HG03432 (cell line): ENCODE measurements around the gene PLXNA2.
A peak's percentile ranks its signal among the peaks of the same experiment; 100 is the strongest.

Source experiments
- ATAC-seq: cut with Tn5 transposase; IDR thresholded peaks from one replicate; pipeline ENCODE4 v1.9.1; 2021; ENCODE audit warnings: mild to moderate bottlenecking, moderate library complexity; ENCODE audit not compliant: unreplicated experiment

PLXNA2 gene

DNA sequence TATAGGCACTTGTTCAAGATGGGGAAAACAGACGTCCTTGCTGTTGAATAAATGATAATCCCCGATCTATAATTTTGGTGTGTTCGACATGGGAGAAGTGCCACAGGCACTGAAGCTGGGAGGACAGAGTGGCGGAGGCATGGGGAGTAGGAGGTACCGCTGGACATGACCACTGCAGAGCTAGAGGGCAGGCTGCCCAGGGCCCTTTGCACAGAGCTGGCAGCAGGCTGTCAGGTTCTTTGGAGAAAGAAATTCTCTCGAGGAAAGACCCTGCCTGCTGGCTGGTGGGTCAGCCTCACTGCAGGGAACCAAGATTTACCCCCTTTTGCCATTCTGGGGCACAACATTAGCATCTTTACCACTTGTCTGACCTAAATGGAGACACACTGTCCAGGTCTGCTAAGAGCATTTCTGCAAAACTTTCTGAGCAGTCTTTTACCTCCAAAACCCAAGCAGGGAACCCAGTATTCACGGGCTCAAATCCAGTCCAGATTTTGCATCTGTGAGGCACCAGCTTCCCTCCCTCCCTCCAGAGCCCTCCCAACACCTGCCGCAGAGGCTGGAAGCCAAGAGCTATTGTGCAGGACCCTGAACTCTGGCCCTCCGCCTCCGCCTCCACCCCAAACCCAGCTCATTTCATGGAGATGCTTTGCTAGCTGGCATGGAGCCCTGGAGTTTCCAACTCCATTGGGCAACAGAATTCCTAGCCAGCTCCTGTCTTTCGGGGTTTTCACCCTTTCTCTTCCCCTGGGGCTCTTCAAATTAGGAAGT lies 142.3 kb downstream of the PLXNA2 start:
- no peak for ATAC-seq

DNA sequence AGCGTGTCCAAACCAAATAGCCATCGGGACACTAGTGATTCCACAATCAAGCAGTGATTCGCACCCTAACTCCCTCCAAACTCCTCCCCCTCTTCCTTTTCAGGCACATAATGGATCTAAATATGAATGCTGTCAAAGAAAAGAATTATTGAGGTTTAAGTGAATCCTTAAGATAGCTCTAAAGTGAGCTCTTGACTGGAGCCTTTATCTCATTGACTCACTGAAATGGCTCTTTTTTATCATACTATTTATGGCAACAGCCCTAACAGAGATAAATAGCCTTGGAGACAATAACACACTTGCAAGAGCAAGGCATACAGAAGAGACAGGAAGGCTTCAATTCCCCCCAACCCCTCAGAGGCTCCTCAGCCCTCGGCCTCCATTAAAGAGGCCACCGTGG lies 143.3 kb downstream of the PLXNA2 start:
- ATAC-seq: no peak

- no peak for ATAC-seq
Measured at GRCh38 chr1:208100106-208100505, 144.1 kb downstream of the PLXNA2 start.

DNA sequence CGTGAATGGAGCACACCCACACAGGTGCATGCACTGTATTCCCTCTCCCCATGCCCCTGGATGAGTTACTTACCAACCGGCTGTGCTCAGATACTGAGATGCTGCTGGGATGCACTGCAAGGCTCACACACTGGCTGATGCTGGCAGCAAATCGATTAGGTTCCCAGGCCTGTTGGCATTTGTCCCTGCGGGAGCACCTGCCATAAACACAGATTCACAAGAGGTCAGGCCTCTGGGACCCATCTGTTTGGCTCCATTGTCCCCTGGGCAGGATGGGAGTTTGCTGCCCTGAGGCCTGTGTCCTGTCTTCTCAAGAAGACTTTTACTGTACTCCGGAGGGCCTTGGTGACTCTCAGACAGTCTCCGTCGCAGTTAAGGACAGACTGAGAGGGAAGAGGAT lies 145.4 kb downstream of the PLXNA2 start:
- ATAC-seq: no peak

GRCh38 chr1:208093754-208094719 lies 150.1 kb downstream of the PLXNA2 start:
- ATAC-seq: peak; percentile 69

DNA sequence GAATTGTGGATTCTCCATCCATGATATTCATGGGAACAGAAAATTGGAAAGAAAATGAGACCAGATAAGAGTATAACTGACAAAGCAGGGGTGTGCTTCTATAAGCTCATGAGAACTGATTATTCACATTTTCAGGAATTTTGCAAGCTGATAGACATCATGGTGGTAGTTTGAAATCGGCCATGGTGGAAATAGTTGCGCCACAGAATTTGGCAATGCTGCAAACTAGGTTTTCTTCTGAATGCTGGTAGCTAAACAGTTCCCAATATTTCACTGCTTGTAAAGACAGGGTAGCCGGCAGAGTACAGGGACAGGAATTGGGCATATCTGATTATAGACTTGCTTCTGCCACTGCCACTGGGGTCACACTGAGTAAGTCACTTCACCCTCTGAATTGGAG lies 151.1 kb downstream of the PLXNA2 start:
- ATAC-seq: no peak

DNA sequence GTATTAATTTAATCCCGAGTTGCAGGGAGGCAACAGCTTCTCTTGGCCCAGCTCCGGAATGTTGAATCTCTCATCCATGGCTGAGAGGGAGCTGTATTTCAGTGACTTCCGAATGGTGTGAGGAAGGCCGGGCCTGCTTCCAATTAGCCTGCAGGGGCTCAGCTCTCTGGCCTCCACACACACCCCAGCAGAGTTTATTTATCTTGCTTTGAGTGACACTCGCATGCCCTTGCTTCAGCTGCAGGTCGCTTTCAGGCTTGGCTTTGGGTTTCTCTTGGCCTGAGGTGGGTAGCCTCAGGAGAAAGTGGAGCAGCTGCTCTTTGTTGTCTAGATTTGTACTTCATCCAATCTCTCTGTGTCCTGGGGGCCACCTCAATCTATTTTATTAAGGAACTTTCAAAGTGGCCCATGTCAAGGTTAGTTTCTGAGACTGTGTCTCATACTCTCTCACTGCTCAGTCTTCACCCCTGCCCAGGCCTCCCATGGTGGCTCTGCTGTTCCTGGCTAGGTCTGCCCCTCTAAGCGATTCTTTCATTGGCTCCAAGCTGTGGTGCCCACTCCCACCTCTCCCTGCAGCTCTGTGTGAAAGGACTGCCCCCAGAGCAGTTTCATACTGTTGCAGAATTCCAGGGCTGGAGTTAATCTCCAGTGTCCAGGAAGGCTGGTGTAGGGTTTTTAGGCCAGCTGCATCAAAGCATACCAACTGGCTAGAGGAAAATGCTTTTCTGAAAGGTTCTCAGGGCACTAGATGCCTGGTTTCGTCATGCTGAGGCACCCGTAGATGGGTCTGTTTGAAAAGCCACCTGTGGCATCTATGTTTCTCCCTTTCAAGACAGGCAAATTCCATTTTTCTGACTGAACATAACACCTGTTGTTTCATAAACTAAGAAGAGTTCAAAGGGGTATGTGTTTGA lies 153.5 kb downstream of the PLXNA2 start:
- no peak for ATAC-seq

DNA sequence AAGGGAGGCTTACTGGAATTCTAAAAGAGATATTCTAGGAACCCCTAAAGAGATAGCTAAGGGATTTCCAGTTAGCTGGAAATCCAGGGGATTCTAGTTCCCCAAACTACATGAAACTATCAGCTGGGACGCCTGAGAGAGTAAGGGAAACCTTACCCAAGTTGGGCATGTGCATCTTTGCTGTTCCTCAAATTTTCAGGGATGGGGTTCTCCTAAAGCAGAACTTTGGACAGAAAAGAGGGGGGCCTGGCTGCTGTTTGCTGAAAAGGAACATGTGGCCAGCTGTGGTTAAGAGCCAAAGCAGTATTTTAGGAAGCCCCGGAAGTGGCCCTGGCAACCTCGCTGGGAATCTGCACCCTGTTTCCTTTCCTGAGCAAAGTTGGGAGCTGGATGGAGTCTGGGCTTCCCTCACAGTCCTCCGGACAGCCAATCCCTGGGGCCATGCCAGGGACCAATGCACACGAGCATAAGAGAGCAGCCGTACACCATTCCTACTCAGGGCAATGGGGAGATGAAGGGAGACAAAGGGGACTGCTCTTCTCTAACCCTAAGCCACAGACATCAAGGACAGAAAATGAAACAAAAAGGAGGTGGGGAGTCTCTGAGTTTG lies 154.3 kb downstream of the PLXNA2 start:
- ATAC-seq: no peak

GRCh38 chr1:208089149-208089548 lies 155.0 kb downstream of the PLXNA2 start:
- ATAC-seq: no peak

- no peak for ATAC-seq
Measured at GRCh38 chr1:208088319-208088718, 155.9 kb downstream of the PLXNA2 start.

- ATAC-seq: no peak
Measured at GRCh38 chr1:208085655-208086515, 158.3 kb downstream of the PLXNA2 start.

DNA sequence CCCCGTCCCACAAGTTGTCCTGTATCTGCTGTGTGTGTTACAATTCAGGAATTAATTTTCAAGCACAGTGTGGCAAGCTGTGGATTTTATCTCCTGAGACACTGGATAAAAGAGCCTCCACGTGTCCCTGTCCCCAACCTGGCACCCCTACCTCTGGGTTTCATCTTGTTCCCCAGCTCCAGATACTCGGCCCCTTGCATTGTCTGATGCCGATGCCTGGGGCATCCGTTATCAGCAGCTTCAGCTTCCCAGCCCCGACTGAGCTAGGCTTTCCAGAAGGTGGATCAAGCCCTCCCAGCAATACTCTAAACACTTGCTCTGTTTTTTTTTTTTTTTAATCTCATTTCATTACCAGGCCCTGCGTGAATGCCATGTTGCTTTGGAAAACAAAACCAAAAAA lies 159.4 kb downstream of the PLXNA2 start:
- no peak for ATAC-seq

DNA sequence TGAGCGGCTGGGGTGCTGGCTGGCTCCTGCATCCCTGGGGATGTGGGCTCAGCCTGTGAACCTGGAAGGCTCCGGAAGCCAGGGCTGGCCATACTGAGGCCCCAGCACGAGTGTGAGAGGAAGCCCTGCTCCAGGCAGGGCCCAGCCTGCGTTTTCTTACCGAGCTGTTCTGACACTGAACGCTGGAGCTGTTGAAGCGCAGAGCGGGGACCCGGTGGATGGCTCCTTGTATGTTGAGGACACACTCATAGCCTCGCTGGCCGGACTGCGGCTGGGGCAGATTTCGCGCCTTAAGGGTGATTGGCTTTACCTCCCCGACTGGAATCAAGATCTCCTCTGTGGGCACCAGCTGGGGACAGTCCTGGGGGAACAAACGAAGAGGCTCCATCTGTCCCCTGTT lies 160.0 kb downstream of the PLXNA2 start:
- ATAC-seq: no peak

DNA sequence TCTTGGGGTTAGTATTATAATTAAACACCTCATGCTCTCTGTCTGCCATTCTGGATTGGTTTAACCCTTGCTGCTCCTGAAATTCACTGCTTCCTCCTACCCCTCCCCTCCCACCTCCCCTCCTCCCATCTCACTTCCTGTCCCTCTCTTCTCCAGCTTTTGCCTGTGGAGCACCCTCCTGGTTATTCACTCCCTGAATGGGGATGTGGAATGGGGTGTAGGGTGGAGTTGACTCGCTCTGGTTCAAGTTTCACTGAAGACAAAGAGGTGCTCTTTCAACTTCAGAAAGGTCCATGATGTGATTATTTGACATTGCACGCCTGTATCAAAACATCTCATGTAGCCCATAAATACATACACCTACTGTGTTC lies 160.5 kb downstream of the PLXNA2 start:
- ATAC-seq: no peak

DNA sequence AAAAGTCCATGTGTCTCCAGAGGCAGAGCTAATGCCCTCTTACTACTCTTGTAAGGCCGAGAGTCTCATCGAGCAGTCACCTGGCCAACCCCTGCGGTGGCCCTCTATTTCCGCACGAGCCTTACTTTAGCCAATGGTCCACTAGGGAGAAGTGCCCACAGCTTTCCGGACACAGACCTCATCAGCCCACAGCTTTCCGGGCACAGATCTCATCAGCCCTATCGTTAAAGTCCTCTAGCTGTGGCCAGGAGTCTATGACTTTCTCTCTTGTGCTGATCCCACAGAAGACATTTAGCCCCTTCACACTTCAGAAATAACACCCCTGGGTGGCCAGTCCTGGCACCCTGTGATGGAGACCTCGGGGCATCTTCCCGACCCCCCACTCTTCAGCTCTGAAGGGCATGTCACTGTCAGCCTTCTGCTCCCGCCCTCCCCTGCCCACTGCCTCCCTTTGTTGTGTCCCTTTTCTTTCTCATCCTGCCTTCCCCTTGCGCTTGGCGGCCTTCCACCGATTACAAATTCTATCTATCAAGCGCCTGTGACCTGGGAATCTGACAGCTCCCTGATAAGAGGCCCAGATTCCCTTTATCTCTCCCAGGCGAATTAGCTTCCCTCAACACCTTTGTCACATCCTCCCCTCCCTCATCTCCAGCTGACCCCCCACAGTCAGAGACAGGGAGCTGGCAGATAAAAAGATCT lies 161.0 kb downstream of the PLXNA2 start:
- no peak for ATAC-seq

DNA sequence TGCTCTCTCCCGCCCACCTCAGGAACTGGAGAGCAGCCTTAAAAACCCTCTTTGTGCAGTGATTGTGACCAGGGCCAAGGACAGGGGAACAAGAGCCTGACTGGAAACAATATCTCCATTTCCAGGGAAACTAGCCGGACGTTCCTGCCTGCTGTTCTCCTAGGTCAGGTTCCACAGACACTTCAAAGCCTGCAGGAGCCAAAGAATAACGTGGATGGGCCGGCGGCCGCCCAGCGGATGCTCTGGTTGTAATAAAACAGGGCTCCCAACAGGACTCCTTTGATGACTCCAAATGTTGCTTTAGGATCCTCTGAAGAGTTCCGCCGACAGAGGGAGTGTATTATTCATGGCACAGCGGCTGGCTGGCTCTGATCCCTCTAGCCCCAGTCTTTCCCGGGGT lies 162.2 kb downstream of the PLXNA2 start:
- ATAC-seq: no peak

DNA sequence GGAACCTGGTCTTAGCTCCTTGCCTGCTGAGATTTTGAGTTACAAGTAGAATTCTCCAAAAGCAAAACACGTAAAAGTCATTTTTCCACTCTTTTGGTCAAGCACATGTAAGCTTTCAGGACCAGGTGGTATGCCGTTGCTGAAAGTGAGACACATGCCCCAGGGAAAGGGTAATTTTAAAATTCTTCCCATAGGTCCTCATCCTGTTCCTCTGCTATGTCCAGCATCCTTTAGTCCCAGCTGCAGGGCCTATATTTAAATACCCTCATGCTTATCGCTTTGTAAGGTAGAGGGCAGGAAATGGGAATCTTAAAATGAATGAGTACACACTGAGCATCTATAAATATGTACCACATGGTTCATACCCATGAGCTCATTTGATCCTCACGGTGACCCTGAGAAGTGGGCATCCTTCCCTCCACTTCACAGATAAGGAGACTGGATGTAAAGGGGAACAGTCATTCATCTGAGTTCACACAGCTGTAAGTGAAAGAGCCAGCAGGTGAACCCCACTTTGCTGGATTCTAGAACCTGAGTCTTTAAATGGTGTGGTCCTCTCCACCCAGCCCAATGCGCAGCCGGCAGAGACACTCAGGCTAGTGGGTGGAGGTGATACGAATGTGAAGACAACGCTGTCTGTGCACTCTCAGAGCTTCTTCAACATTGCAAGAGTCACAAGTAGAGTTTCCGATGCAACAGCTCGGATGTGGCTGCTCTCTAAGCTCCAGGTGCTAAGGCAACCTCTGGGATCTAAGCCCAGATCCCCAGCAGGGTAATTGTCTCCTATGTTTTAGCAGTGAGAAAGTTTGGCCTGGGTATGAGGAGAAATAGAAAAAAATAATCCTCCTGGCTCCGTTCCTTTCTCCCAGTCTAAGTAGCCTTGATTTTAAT lies 163.5 kb downstream of the PLXNA2 start:
- ATAC-seq: no peak

GRCh38 chr1:208079161-208079560 lies 165.0 kb downstream of the PLXNA2 start:
- ATAC-seq: no peak
